GM12872 (cell line): ENCODE measurements around the gene TMEM184B.

Experiments used
- CTCF ChIP-seq: IDR thresholded peaks from 3 replicates; pipeline ENCODE4 v1.5.1; 2011; ENCODE audit warnings: low read depth, mild to moderate bottlenecking, low read length, moderate library complexity; ENCODE audit not compliant: insufficient read depth

TMEM184B gene

GRCh38 chr22:38272373-38273134, at the start of gene TMEM184B:
TMEM184B (minus strand) TSS chr22:38273010; CDS start chr22:38247961, 25,049 bp downstream.
- TF ChIP-seq CTCF, result no peak

GRCh38 chr22:38320605-38321402, 48.0 kb upstream of the TMEM184B start:
- no peak for TF ChIP-seq CTCF

- no peak for TF ChIP-seq CTCF
Measured at GRCh38 chr22:38318792-38319773, 46.3 kb upstream of the TMEM184B start.

- no peak for TF ChIP-seq CTCF
Measured at GRCh38 chr22:38317995-38318715, 45.3 kb upstream of the TMEM184B start.

GRCh38 chr22:38317122-38317994, 44.5 kb upstream of the TMEM184B start, which contains the start of gene CSNK1E:
CSNK1E (minus strand) TSS chr22:38317433; CDS start chr22:38314157, 3,276 bp downstream.
- TF ChIP-seq CTCF, result no peak
